GM12878 (cell line): ENCODE measurements around the gene PLPP2. TPM values are rescaled to one million over a fixed set of nuclear protein-coding genes. Genes with fewer than 3 reads are reported as not detected.

Experiments
- ATAC-seq: fragments of 200-7000 bp; cut with Tn5 transposase; 3 replicates; pipeline ENCODE4 v1.9.1; 2020; ENCODE audit warnings: mild to moderate bottlenecking, moderate library complexity
- BruUV-seq: library from RNA; stranded (reverse); fragments of 400-500 nt; replicated peaks from 2 replicates; lab custom pipeline; 2021; lab: Mats Ljungman, UMichigan
- CTCF ChIA-PET: fragments of 300-600 bp; sonication (Branson Sonifier 250); formaldehyde crosslinking; extraction: SDS; loops from one replicate; lab custom pipeline; 2021; ENCODE audit warnings: inconsistent platforms; lab: Yijun Ruan, JAX
- POLR2A ChIA-PET: fragments of 350-600 bp; formaldehyde crosslinking; extraction: SDS; loops from one replicate; lab custom pipeline; 2021; ENCODE audit warnings: inconsistent platforms; lab: Charles Lee
- RAD21 ChIA-PET: fragments of 300-600 bp; sonication (Branson Sonifier 250); formaldehyde crosslinking; loops from one replicate; lab custom pipeline; 2023; ENCODE audit warnings: antibody characterized with exemption; ENCODE audit not compliant: unreplicated experiment; lab: Charles Lee
- SMC1A ChIA-PET: fragments of 300-600 bp; sonication (Branson Sonifier 250); formaldehyde crosslinking; loops from one replicate; lab custom pipeline; 2023; ENCODE audit not compliant: unreplicated experiment, uncharacterized antibody; lab: Charles Lee
- DNase-seq: peaks from one replicate; pipeline ENCODE4 v3.0.0-alpha.2; 2011; ENCODE audit warnings: low read depth, low spot score
- FAIRE-seq: peaks from 3 replicates; lab custom pipeline; 2011; peaks lifted over from hg19 to GRCh38; lab: Jason Lieb, UNC
- H2AFZ ChIP-seq: 2 replicates; pipeline ENCODE4 v1.6.0; 2011; ENCODE audit warnings: low read depth, low read length, control low read depth; ENCODE audit not compliant: control insufficient read depth
- H3K27ac ChIP-seq: 2 replicates; pipeline ENCODE4 v1.5.1; 2011; ENCODE audit warnings: control low read depth; ENCODE audit not compliant: control insufficient read depth, insufficient read depth
- H3K27me3 ChIP-seq, 2 experiments: replicated peaks in 1 of 2; 2 replicates each; pipeline versions ENCODE4 v1.6.0 to v1.6.1; 2011; ENCODE audit warnings: low read length in 1 of 2; ENCODE audit not compliant: control insufficient read depth in 2 of 2, insufficient read depth in 2 of 2
- H3K36me3 ChIP-seq, 2 experiments: 2 replicates each; pipeline ENCODE4 v1.5.1; 2011; ENCODE audit warnings: low read length in 1 of 2; ENCODE audit not compliant: control insufficient read depth in 2 of 2, insufficient read depth in 2 of 2
- H3K4me1 ChIP-seq: 2 replicates; pipeline ENCODE4 v1.6.1; 2011; ENCODE audit warnings: mild to moderate bottlenecking, low read length, moderate library complexity, mixed read lengths; ENCODE audit not compliant: control insufficient read depth, insufficient read depth
- H3K4me2 ChIP-seq: 2 replicates; pipeline ENCODE4 v1.6.0; 2011; ENCODE audit warnings: control low read depth; ENCODE audit not compliant: control insufficient read depth, insufficient read depth
- H3K4me3 ChIP-seq: fragments of 200-600 bp; sonication (generic); 2 replicates; pipeline ENCODE4 v1.5.1; 2016
- H3K79me2 ChIP-seq: 2 replicates; pipeline ENCODE4 v1.6.0; 2011; ENCODE audit warnings: low read length; ENCODE audit not compliant: control insufficient read depth, insufficient read depth
- H3K9ac ChIP-seq: 2 replicates; pipeline ENCODE4 v1.8.0; 2011; ENCODE audit warnings: low read length, control low read depth, mixed read lengths; ENCODE audit not compliant: control insufficient read depth, insufficient read depth
- H3K9me3 ChIP-seq: replicated peaks from 3 replicates; pipeline ENCODE4 v1.5.1; 2011; ENCODE audit warnings: mild to moderate bottlenecking, low read length; ENCODE audit not compliant: control insufficient read depth, insufficient read depth
- H4K20me1 ChIP-seq: 2 replicates; pipeline ENCODE4 v1.6.0; 2011; ENCODE audit not compliant: control insufficient read depth, insufficient read depth
- GABPA ChIP-seq: IDR thresholded peaks from 2 replicates; pipeline ENCODE4 v1.6.1; 2014; ENCODE audit warnings: antibody characterized with exemption, low read depth, mild to moderate bottlenecking, inconsistent platforms
- IRF4 ChIP-seq: IDR thresholded peaks from 2 replicates; pipeline ENCODE4 v1.6.1; 2011; ENCODE audit warnings: low read depth, low read length
- POLR2A ChIP-seq: IDR thresholded peaks from 2 replicates; pipeline ENCODE4 v1.6.1; 2011; ENCODE audit warnings: low read depth, mild to moderate bottlenecking, low read length
- POLR2AphosphoS5 ChIP-seq: IDR thresholded peaks from 2 replicates; pipeline ENCODE4 v1.6.1; 2011; ENCODE audit warnings: mild to moderate bottlenecking, low read length, inconsistent platforms
- RCOR1 ChIP-seq: conservative IDR thresholded peaks from 2 replicates; pipeline ENCODE4 v1.6.1; 2012; ENCODE audit warnings: low read depth, low read length, improper control_type of control experiment
- SIN3A ChIP-seq: IDR thresholded peaks from 2 replicates; pipeline ENCODE4 v1.6.1; 2012; ENCODE audit warnings: low read depth, low read length, improper control_type of control experiment
- SREBF1 ChIP-seq: IDR thresholded peaks from 2 replicates; pipeline ENCODE4 v1.6.1; 2012; ENCODE audit warnings: mild to moderate bottlenecking, low read length
- SRF ChIP-seq, 2 experiments: IDR thresholded peaks; 2 replicates each; pipeline ENCODE4 v1.6.1; 2011; ENCODE audit warnings: low read depth in 2 of 2, low read length in 2 of 2, mild to moderate bottlenecking in 1 of 2, moderate library complexity in 1 of 2
- ZNF622 ChIP-seq: fragments of 450-650 bp; IDR thresholded peaks from 2 replicates; pipeline ENCODE4 v1.6.1; 2017; ENCODE audit warnings: mild to moderate bottlenecking, inconsistent platforms
- WGBS: methylation state at CpG from one replicate; pipeline ENCODE4 v1.1.6; 2016; ENCODE audit warnings: low lambda C conversion rate; ENCODE audit not compliant: insufficient replicate concordance, insufficient coverage; ENCODE audit errors: missing lambda C conversion rate; 5-methylcytosine and 5-hydroxymethylcytosine counted together
- in situ Hi-C: fragments of 300-500 bp; cut with MboI; formaldehyde crosslinking; loops from 9 replicates; pipeline ENCODE4 v1.14.3; 2018; ENCODE audit warnings: mixed read lengths
- intact Hi-C: fragments of 100-400 bp; cut with micrococcal nuclease; formaldehyde crosslinking; loops from one replicate; pipeline ENCODE4 v1.14.2; 2022; ENCODE audit not compliant: unreplicated experiment
- polyA plus RNA-seq, 11 experiments: library from polyadenylated mRNA; depleted of rRNA in 4 of 11; unstranded in 6 of 11; stranded (reverse) in 5 of 11; fragments of >200 nt; fragmentation: Nextera tagmentation in 4 of 11; fragmentation: Illumina TruSeq in 1 of 11; extraction: Ambion mirVana in 4 of 11; extraction: Trizol in 1 of 11; gene quantifications; 1 replicate in 1 of 11; 2 replicates in 10 of 11; pipeline versions ENCODE4 v1.2.1 to v1.2.3, GENCODE V29; 2011 to 2016; ENCODE audit warnings: inconsistent platforms in 2 of 11, missing spikeins in 2 of 11, low read depth in 1 of 11
- total RNA-seq, 4 experiments: library from RNA; depleted of rRNA in 3 of 4; stranded (reverse); fragments of >200 nt in 3 of 4; fragmentation: Illumina TruSeq in 1 of 4; extraction: Trizol in 1 of 4; gene quantifications; 2 replicates each; pipeline versions ENCODE4 v1.2.1 to v1.2.3, GENCODE V29; 2013 to 2021
- TF ChIP-seq, protein P1 (sequence below): IDR thresholded peaks from 2 replicates; pipeline ENCODE4 v1.6.1; 2011; ENCODE audit warnings: borderline replicate concordance, low read depth, mild to moderate bottlenecking, moderate library complexity, low read length; ENCODE audit not compliant: insufficient read depth, poor library complexity, severe bottlenecking
- TF ChIP-seq, protein P2 (sequence below): fragments of 150-350 bp; IDR thresholded peaks from 2 replicates; pipeline ENCODE4 v1.6.1; 2014; ENCODE audit warnings: mild to moderate bottlenecking, low read depth, low read length
- TF ChIP-seq, protein P3 (sequence below): IDR thresholded peaks from 2 replicates; pipeline ENCODE4 v1.6.1; 2011; ENCODE audit warnings: low read depth, mild to moderate bottlenecking, low read length, moderate library complexity, borderline replicate concordance; ENCODE audit errors: extremely low read depth

Gene PLPP2
- total and polyA plus RNA-seq, 10 of the 15 experiments (the other 5 are each of a cell fraction or from before 2014, with no cell fraction given) = 0.04 to 0.62 (median 0.14) TPM; not detected in 7

DNA sequence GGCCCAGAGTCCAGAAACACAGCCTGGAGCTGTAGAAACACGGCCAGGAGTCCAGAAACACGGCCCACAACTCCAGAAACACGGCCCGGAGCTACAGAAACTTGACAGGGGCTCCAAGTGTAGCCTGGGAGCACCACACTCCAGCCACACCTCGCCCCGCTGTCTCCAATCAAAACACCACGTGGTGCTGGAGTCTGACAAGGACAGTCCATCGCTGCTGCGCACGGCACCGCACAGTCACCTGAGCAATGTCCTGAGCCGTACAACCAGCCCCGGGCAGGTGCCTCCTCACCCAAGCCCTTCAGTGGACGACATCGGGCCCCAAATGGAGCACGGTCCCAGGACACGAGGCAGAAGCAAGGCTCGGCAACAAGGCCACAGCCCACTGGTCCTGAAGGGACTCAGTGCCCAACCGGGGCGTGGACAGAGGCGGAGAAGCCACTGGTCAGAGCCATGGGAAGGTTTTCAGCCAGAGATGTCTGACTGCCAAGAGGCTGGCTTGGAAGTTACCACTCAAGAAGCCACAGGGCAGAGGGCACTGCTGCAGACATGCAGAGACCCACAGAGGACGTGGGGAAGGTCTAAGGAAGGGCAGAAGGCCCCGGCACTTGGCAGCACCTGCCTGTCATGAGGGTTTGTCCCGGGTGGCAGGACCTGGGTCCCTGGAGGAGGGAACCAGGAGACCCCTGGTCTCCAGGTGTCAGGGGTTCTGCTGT, 19.7 kb upstream of the PLPP2 start:
- RAD21 ChIA-PET = no interaction called here
- peaks cover 0 to 25% of the 10 kb centered on the region in 2 experiments; a peak in 3 of 4 replicates for H3K36me3 ChIP-seq
- POLR2A ChIA-PET = no interaction called here
- no peak overlapping the region for H3K4me3 ChIP-seq
- H3K4me1 ChIP-seq = no peaks in the 10 kb centered on the region
- no peak overlapping the region for H3K4me2 ChIP-seq
- intact Hi-C loops (no loop called here), in situ Hi-C loops (no loop called here)
- H3K27ac ChIP-seq = no peak overlapping the region
- no peaks in the 10 kb centered on the region for H3K79me2 ChIP-seq
- 82% methylated on average over 24 of the region's 24 CpGs for WGBS
- CTCF ChIA-PET = no interaction called here
- H3K9me3 ChIP-seq = no peaks in the 10 kb centered on the region
- H3K9ac ChIP-seq = no peak overlapping the region
- H3K27me3 ChIP-seq = no peaks in the 10 kb centered on the region
- H2AFZ ChIP-seq = no peak overlapping the region
- TF ChIP-seq RCOR1 (no peak), POLR2AphosphoS5 (0 out of 2 replicates have a peak, but pooled peaks have one; percentile 29), SREBF1 (no peak), GABPA (no peak), IRF4 (no peak), SRF (IDR thresholded peaks at IDR 0.05; ENCODE audit: low read depth in 2 of 2, low read length in 2 of 2) (no peak), SIN3A (no peak), ZNF622 (no peak), POLR2A (peak; percentile 57; the same call in 1 of the 2 replicates)
- TF ChIP-seq, protein P1, sequence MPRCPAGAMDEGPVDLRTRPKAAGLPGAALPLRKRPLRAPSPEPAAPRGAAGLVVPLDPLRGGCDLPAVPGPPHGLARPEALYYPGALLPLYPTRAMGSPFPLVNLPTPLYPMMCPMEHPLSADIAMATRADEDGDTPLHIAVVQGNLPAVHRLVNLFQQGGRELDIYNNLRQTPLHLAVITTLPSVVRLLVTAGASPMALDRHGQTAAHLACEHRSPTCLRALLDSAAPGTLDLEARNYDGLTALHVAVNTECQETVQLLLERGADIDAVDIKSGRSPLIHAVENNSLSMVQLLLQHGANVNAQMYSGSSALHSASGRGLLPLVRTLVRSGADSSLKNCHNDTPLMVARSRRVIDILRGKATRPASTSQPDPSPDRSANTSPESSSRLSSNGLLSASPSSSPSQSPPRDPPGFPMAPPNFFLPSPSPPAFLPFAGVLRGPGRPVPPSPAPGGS = peak; percentile 12
- TF ChIP-seq, protein P2, sequence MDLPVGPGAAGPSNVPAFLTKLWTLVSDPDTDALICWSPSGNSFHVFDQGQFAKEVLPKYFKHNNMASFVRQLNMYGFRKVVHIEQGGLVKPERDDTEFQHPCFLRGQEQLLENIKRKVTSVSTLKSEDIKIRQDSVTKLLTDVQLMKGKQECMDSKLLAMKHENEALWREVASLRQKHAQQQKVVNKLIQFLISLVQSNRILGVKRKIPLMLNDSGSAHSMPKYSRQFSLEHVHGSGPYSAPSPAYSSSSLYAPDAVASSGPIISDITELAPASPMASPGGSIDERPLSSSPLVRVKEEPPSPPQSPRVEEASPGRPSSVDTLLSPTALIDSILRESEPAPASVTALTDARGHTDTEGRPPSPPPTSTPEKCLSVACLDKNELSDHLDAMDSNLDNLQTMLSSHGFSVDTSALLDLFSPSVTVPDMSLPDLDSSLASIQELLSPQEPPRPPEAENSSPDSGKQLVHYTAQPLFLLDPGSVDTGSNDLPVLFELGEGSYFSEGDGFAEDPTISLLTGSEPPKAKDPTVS = no peak
- TF ChIP-seq, protein P3, sequence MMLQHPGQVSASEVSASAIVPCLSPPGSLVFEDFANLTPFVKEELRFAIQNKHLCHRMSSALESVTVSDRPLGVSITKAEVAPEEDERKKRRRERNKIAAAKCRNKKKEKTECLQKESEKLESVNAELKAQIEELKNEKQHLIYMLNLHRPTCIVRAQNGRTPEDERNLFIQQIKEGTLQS = no peak
- no TSS peak for BruUV-seq
- DNase-seq (no peak), ATAC-seq (no peak), FAIRE-seq (no peak)
- H4K20me1 ChIP-seq = no peaks in the 10 kb centered on the region
- SMC1A ChIA-PET = no interaction called here
